H9 (cell line): Measurements from ENCODE around the gene IFIT1B. TPM values are rescaled to one million over a fixed set of nuclear protein-coding genes. Genes with fewer than 3 reads are reported as not detected.

Source experiments
- DNase-seq: peaks from one replicate; pipeline ENCODE4 v3.0.0-alpha.2; 2017
- H2AFZ ChIP-seq: one replicate; pipeline ENCODE4 v1.6.1; 2013; ENCODE audit warnings: mild to moderate bottlenecking, low read length, control low read depth, moderate library complexity
- H2AK5ac ChIP-seq: 2 replicates; pipeline ENCODE4 v1.6.1; 2013; ENCODE audit warnings: low read length, control low read depth, mixed read lengths; ENCODE audit not compliant: insufficient read length
- H2BK120ac ChIP-seq: one replicate; pipeline ENCODE4 v1.6.1; 2013; ENCODE audit warnings: low read depth, mild to moderate bottlenecking, low read length, control low read depth, inconsistent platforms; ENCODE audit not compliant: poor library complexity, severe bottlenecking
- H2BK12ac ChIP-seq: 2 replicates; pipeline ENCODE4 v1.6.1; 2013; ENCODE audit warnings: low read length, control low read depth, mixed read lengths, low read depth; ENCODE audit not compliant: insufficient read length
- H2BK15ac ChIP-seq: 2 replicates; pipeline ENCODE4 v1.6.1; 2013; ENCODE audit warnings: low read depth, low read length, control low read depth
- H2BK20ac ChIP-seq: one replicate; pipeline ENCODE4 v1.6.1; 2013; ENCODE audit warnings: low read depth, mild to moderate bottlenecking, low read length, control low read depth, inconsistent platforms; ENCODE audit not compliant: poor library complexity, severe bottlenecking
- H2BK5ac ChIP-seq: 2 replicates; pipeline ENCODE4 v1.6.1; 2013; ENCODE audit warnings: low read length, control low read depth, mixed read lengths; ENCODE audit not compliant: insufficient read length
- H3K14ac ChIP-seq: 2 replicates; pipeline ENCODE4 v1.6.1; 2013; ENCODE audit warnings: low read length, control low read depth; ENCODE audit not compliant: insufficient read depth
- H3K18ac ChIP-seq: 2 replicates; pipeline ENCODE4 v1.6.1; 2013; ENCODE audit warnings: low read depth, mild to moderate bottlenecking, mixed read lengths, low read length, control low read depth; ENCODE audit not compliant: insufficient read length
- H3K23ac ChIP-seq: 2 replicates; pipeline ENCODE4 v1.6.1; 2013; ENCODE audit warnings: low read length, control low read depth, mixed read lengths, low read depth; ENCODE audit not compliant: insufficient read length
- H3K23me2 ChIP-seq: 2 replicates; pipeline ENCODE4 v1.6.1; 2013; ENCODE audit warnings: low read depth, mild to moderate bottlenecking, mixed read lengths, low read length, control low read depth; ENCODE audit not compliant: insufficient read length, poor library complexity, severe bottlenecking
- H3K27ac ChIP-seq: 2 replicates; pipeline ENCODE4 v1.5.1; 2013; ENCODE audit warnings: low read length, control low read depth, mixed read lengths, low read depth; ENCODE audit not compliant: insufficient read length
- H3K27me3 ChIP-seq: 2 replicates; pipeline ENCODE4 v1.6.1; 2013; ENCODE audit warnings: low read length, control low read depth, inconsistent platforms; ENCODE audit not compliant: insufficient read depth
- H3K4ac ChIP-seq: 2 replicates; pipeline ENCODE4 v1.6.1; 2013; ENCODE audit warnings: low read depth, mild to moderate bottlenecking, control low read depth, inconsistent platforms, low read length, moderate library complexity
- H3K4me1 ChIP-seq: 2 replicates; pipeline ENCODE4 v1.6.1; 2013; ENCODE audit warnings: low read length, control low read depth, inconsistent platforms; ENCODE audit not compliant: insufficient read depth
- H3K4me2 ChIP-seq: 2 replicates; pipeline ENCODE4 v1.6.1; 2013; ENCODE audit warnings: low read length, control low read depth, mixed read lengths; ENCODE audit not compliant: insufficient read length, insufficient read depth
- H3K56ac ChIP-seq: 2 replicates; pipeline ENCODE4 v1.6.1; 2013; ENCODE audit warnings: low read depth, mild to moderate bottlenecking, mixed read lengths, low read length, control low read depth; ENCODE audit not compliant: insufficient read length
- H3K79me1 ChIP-seq: 2 replicates; pipeline ENCODE4 v1.6.1; 2013; ENCODE audit warnings: low read depth, mild to moderate bottlenecking, moderate library complexity, low read length, control low read depth, inconsistent platforms; ENCODE audit not compliant: insufficient read depth, poor library complexity, severe bottlenecking
- H3K79me2 ChIP-seq: 2 replicates; pipeline ENCODE4 v1.6.1; 2013; ENCODE audit warnings: low read length, control low read depth, inconsistent platforms; ENCODE audit not compliant: insufficient read depth
- H3K9ac ChIP-seq: 2 replicates; pipeline ENCODE4 v1.6.1; 2013; ENCODE audit warnings: low read length, control low read depth, mixed read lengths; ENCODE audit not compliant: insufficient read length; ENCODE audit errors: extremely low read depth
- H3K9me3 ChIP-seq: one replicate; pipeline ENCODE4 v1.6.1; 2013; ENCODE audit warnings: low read depth, low read length, inconsistent platforms; ENCODE audit not compliant: control insufficient read depth
- H3T11ph ChIP-seq: one replicate; pipeline ENCODE4 v1.6.1; 2013; ENCODE audit warnings: mild to moderate bottlenecking, low read length, control low read depth, inconsistent platforms
- H4K20me1 ChIP-seq: one replicate; pipeline ENCODE4 v1.6.1; 2013; ENCODE audit not compliant: control insufficient read depth, insufficient read length, insufficient read depth
- H4K5ac ChIP-seq: 2 replicates; pipeline ENCODE4 v1.6.1; 2013; ENCODE audit warnings: low read depth, mild to moderate bottlenecking, mixed read lengths, low read length, control low read depth; ENCODE audit not compliant: insufficient read length
- H4K8ac ChIP-seq: replicated peaks from 2 replicates; pipeline ENCODE4 v1.6.1; 2013; ENCODE audit warnings: low read length, control low read depth, mixed read lengths, low read depth; ENCODE audit not compliant: insufficient read length
- H4K91ac ChIP-seq: 2 replicates; pipeline ENCODE4 v1.6.1; 2013; ENCODE audit warnings: low read depth, mild to moderate bottlenecking, moderate library complexity, mixed read lengths, low read length, control low read depth; ENCODE audit not compliant: insufficient read length
- H3K27ac Mint-ChIP-seq, 3 experiments: 2 replicates in 2 of 3; 3 replicates in 1 of 3; pipeline ENCODE4 v1.8.0; 2020 to 2021; ENCODE audit warnings: mixed read lengths in 3 of 3, mild to moderate bottlenecking in 1 of 3, moderate library complexity in 1 of 3
- H3K27me3 Mint-ChIP-seq: 2 replicates; pipeline ENCODE4 v1.8.0; 2021; ENCODE audit warnings: low read depth, mild to moderate bottlenecking, moderate library complexity, mixed read lengths
- H3K36me3 Mint-ChIP-seq, 3 experiments: 2 replicates in 2 of 3; 3 replicates in 1 of 3; pipeline ENCODE4 v1.8.0; 2020 to 2021; ENCODE audit warnings: low read depth in 3 of 3, mixed read lengths in 3 of 3; ENCODE audit not compliant: insufficient read depth in 1 of 3
- H3K4me1 Mint-ChIP-seq, 2 experiments: 2 replicates each; pipeline ENCODE4 v1.8.0; 2020; ENCODE audit warnings: mixed read lengths in 2 of 2
- H3K4me3 Mint-ChIP-seq, 2 experiments: 2 replicates in 1 of 2; 3 replicates in 1 of 2; pipeline ENCODE4 v1.8.0; 2020 to 2021; ENCODE audit warnings: mild to moderate bottlenecking in 2 of 2, mixed read lengths in 2 of 2, moderate library complexity in 1 of 2
- H3K9me3 Mint-ChIP-seq, 2 experiments: 2 replicates in 1 of 2; 3 replicates in 1 of 2; pipeline ENCODE4 v1.8.0; 2020; ENCODE audit warnings: mild to moderate bottlenecking in 2 of 2, mixed read lengths in 2 of 2, moderate library complexity in 1 of 2
- CTCF ChIP-seq: fragments of 200-600 bp; sonication (generic); conservative IDR thresholded peaks from 3 replicates; pipeline ENCODE4 v1.8.0; 2021; ENCODE audit warnings: antibody characterized with exemption, mild to moderate bottlenecking
- WGBS: extraction: QIAGEN DNeasy Blood & Tissue Kit; methylation state at CpG from one replicate; pipeline ENCODE4 v1.1.7; 2013; ENCODE audit warnings: missing lambda C conversion rate, low lambda C conversion rate, mixed read lengths; ENCODE audit not compliant: insufficient read length; ENCODE audit errors: extremely low coverage; 5-methylcytosine and 5-hydroxymethylcytosine counted together
- total RNA-seq: library from RNA; stranded (reverse); gene quantifications from 2 replicates; pipeline ENCODE4 v1.2.1, GENCODE V29; 2021

The IFIT1B gene
- total RNA-seq, 1 experiment from 2014 or later = not detected

GRCh38 chr10:89355394-89355931 is 22.4 kb upstream of the IFIT1B start:
- no peaks in the 10 kb centered on the region for H3K79me1 ChIP-seq
- no peak overlapping the region for H3K18ac ChIP-seq
- no peak overlapping the region for H2BK5ac ChIP-seq
- Mint-ChIP-seq H3K4me3 (no peak overlapping the region), H3K27me3 (no peaks in the 10 kb centered on the region), H3K36me3 (peaks cover 0 to 10% (median 10%) of the 10 kb centered on the region in 3 experiments; a peak in 5 of 7 replicates), H3K4me1 (peaks cover 26 to 32% of the 10 kb centered on the region in 2 experiments), H3K9me3 (peaks cover 2 to 12% of the 10 kb centered on the region in 2 experiments; a peak in 3 of 5 replicates), H3K27ac (no peak overlapping the region)
- H4K8ac ChIP-seq = no peak overlapping the region
- no CpG with 5 or more reads among the region's 2 CpGs for WGBS
- no peak overlapping the region for H3K9ac ChIP-seq
- TF ChIP-seq CTCF = no peak
- H3K4ac ChIP-seq = no peak overlapping the region
- H3K9me3 ChIP-seq = no peaks in the 10 kb centered on the region
- no peak overlapping the region for H2AFZ ChIP-seq
- no peak overlapping the region for H3K56ac ChIP-seq
- no peak overlapping the region for H3K4me2 ChIP-seq
- H3K14ac ChIP-seq = no peak overlapping the region
- no peak overlapping the region for H3K23ac ChIP-seq
- no peak overlapping the region for H3T11ph ChIP-seq
- no peak overlapping the region for H2BK120ac ChIP-seq
- H4K20me1 ChIP-seq = no peaks in the 10 kb centered on the region
- H4K5ac ChIP-seq = no peak overlapping the region
- no peak overlapping the region for H2BK20ac ChIP-seq
- no peak overlapping the region for H2BK12ac ChIP-seq
- H4K91ac ChIP-seq = no peak overlapping the region
- H3K79me2 ChIP-seq = no peaks in the 10 kb centered on the region
- H3K23me2 ChIP-seq = no peaks in the 10 kb centered on the region
- H3K27me3 ChIP-seq = no peaks in the 10 kb centered on the region
- H2AK5ac ChIP-seq = no peak overlapping the region
- H3K4me1 ChIP-seq = peaks cover 4% of the 10 kb centered on the region; the same call in 1 of the 2 replicates
- H3K27ac ChIP-seq = no peak overlapping the region
- DNase-seq = no peak
- H2BK15ac ChIP-seq = no peak overlapping the region
